Esophagus muscularis mucosa (tissue), 3 donors: ENCODE results near the gene CDKN2B-AS1.

Source experiments
- POLR2AphosphoS5 ChIP-seq, 2 donors: sonication (generic); formaldehyde crosslinking; IDR thresholded peaks; one replicate each; pipeline ENCODE4 v1.6.1; 2017; ENCODE audit warnings: antibody characterized with exemption in 2 of 2
- TF ChIP-seq, protein P1 (sequence below), 3 experiments: fragments of 200-600 bp in 2 of 3; fragments of 450-650 bp in 1 of 3; sonication (generic) in 2 of 3; IDR thresholded peaks; one replicate each; pipeline ENCODE4 v1.5.1; 2017 to 2019; ENCODE audit warnings: antibody characterized with exemption in 3 of 3, mild to moderate bottlenecking in 2 of 3, moderate library complexity in 1 of 3

DNA sequence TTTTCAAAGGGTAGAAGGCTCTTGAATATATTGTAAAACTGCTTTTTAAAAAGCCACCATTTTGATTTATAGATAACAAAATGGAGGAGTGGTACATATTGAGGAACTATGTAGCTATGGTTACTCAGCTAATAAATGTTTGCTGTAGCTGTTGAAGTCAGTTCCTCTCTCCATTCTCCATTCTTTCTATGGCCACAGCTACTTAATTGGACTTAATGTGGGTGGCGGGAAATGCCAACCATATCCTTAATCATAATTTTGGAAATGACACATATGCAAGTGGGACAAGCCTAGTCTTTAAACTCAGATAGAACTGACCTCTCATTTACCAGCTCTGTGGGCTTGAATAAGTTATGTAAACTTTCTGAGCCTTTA, 11.0 kb upstream of the CDKN2B-AS1 start:
- TF ChIP-seq, protein P1, sequence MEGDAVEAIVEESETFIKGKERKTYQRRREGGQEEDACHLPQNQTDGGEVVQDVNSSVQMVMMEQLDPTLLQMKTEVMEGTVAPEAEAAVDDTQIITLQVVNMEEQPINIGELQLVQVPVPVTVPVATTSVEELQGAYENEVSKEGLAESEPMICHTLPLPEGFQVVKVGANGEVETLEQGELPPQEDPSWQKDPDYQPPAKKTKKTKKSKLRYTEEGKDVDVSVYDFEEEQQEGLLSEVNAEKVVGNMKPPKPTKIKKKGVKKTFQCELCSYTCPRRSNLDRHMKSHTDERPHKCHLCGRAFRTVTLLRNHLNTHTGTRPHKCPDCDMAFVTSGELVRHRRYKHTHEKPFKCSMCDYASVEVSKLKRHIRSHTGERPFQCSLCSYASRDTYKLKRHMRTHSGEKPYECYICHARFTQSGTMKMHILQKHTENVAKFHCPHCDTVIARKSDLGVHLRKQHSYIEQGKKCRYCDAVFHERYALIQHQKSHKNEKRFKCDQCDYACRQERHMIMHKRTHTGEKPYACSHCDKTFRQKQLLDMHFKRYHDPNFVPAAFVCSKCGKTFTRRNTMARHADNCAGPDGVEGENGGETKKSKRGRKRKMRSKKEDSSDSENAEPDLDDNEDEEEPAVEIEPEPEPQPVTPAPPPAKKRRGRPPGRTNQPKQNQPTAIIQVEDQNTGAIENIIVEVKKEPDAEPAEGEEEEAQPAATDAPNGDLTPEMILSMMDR (IDR thresholded peaks at IDR 0.05): no peak
- TF ChIP-seq POLR2AphosphoS5 (IDR thresholded peaks at IDR 0.05): no peak
